Heart right ventricle (tissue), 16 donors: ENCODE measurements around the gene PLAC9. TPM values are rescaled to one million over a fixed set of nuclear protein-coding genes. Genes with fewer than 3 reads are reported as not detected.

ENCODE experiments used
- ATAC-seq, 8 donors: fragments of 200-7000 bp; cut with Tn5 transposase; one replicate each; pipeline ENCODE4 v1.9.1; 2020; ENCODE audit warnings: mild to moderate bottlenecking in 8 of 8, moderate library complexity in 8 of 8, moderate number of reproducible peaks in 1 of 8
- DNase-seq, 2 donors: peaks; one replicate each; pipeline ENCODE4 v3.0.0-alpha.2; 2020
- H3K27ac ChIP-seq, 10 donors: fragments of 200-600 bp; sonication (generic) in 2 of 10; one replicate each; pipeline versions ENCODE4 v1.5.0 to v1.8.0; 2020 to 2022; ENCODE audit warnings: mild to moderate bottlenecking in 3 of 10
- H3K27me3 ChIP-seq, 7 donors: fragments of 200-600 bp; one replicate each; pipeline ENCODE4 v1.8.0; 2021 to 2022; ENCODE audit warnings: mild to moderate bottlenecking in 2 of 7
- H3K36me3 ChIP-seq, 9 donors: fragments of 200-600 bp; sonication (generic) in 1 of 9; one replicate each; pipeline versions ENCODE4 v1.5.0 to v1.8.0; 2020 to 2022; ENCODE audit warnings: mild to moderate bottlenecking in 2 of 9
- H3K4me1 ChIP-seq, 9 donors: fragments of 200-600 bp; sonication (generic) in 1 of 9; one replicate each; pipeline versions ENCODE4 v1.5.0 to v1.8.0; 2020 to 2022; ENCODE audit warnings: mild to moderate bottlenecking in 4 of 9
- H3K4me3 ChIP-seq, 10 donors: fragments of 200-600 bp; sonication (generic) in 2 of 10; one replicate each; pipeline versions ENCODE4 v1.5.0 to v1.8.0; 2020 to 2022; ENCODE audit warnings: mild to moderate bottlenecking in 7 of 10, moderate library complexity in 2 of 10
- H3K9me3 ChIP-seq, 11 donors: fragments of 200-600 bp in 10 of 11; sonication (generic) in 2 of 11; one replicate each; pipeline versions ENCODE4 v1.5.0 to v1.8.0; 2013 to 2022; ENCODE audit warnings: mild to moderate bottlenecking in 2 of 11, control low read depth in 1 of 11, moderate library complexity in 1 of 11
- CTCF ChIP-seq, 9 donors: fragments of 200-600 bp; sonication (generic) in 2 of 9; IDR thresholded peaks; one replicate each; pipeline versions ENCODE4 v1.5.0 to v1.8.0; 2021 to 2022; ENCODE audit warnings: antibody characterized with exemption in 9 of 9, mild to moderate bottlenecking in 5 of 9, moderate library complexity in 1 of 9
- WGBS, 2 donors: extraction: QIAGEN DNeasy Blood & Tissue Kit; methylation state at CpG; one replicate each; pipeline ENCODE4 v1.1.7; 2013; ENCODE audit warnings: inconsistent platforms in 1 of 2; 5-methylcytosine and 5-hydroxymethylcytosine counted together
- intact Hi-C, 10 donors: fragments of 100-400 bp; cut with DNase I; formaldehyde crosslinking; loops; one replicate each; pipeline versions ENCODE4 v1.11.1 to v1.14.2; 2022
- polyA plus RNA-seq, 2 donors: library from polyadenylated mRNA; stranded (reverse); fragments of 200-250 nt; gene quantifications; one replicate each; pipeline ENCODE4 v1.2.3, GENCODE V29; 2013
- total RNA-seq, 10 donors: library from RNA; stranded (reverse); fragmentation: NEBNext Ultra II Directional in 3 of 10; extraction: Animal tissue kit (Norgen Biotek cat#: 25700) in 3 of 10; gene quantifications; one replicate each; pipeline versions ENCODE4 v1.2.1 to v1.2.4, GENCODE V29; 2021 to 2023
- donor health status: Arrhythmogenic right ventricular cardiomyopathy.
- donor health status: ischemic (EF 13 %, LVEDD 7.1; RV severe dilation, severe dysfunction).
- donor health status: healthy with polysubstance abuse.
- donor health status: DM: no; HTN: yes; CAD: no.
- donor health status: DM: no; HTN: no; CAD: no.
- donor health status: ischemic (EF 25% LVEDD 6.9; RV normal size, moderate dysfunction).
- donor health status: ischemic (EF 25% LVEDD 5.7; RV mildly dilated, moderate dysfunction).
- donor health status: healthy.
- donor health status: DM: yes; HTN: yes; CAD: no.
- donor health status: Ischemic cardiomyopathy.
- donor health status: ischemic (EF 35%, LVEDD 5.7; RV mildly dilated, moderate dysfunction).
- donor health status: nonischemic (EF 11% LVEDD 7.7; RV severe dilation, severe dysfunction).
- donor health status: DM: yes; HTN: yes; CAD: no.
- donor health status: PGD.
- donor health status: ischemic (EF 29% LVEDD 5.4; RV normal size, mild dysfunction).
- donor health status: nonischemic (EF 23%, LVEDD 6.1; RV moderate dilation, normal function).

The PLAC9 gene
- total and polyA plus RNA-seq, 12 donors = 16.8 to 129 (median 28.7) TPM

- peaks cover 0 to 46% (median 1%) of the 10 kb centered on the region in 9 donors for H3K36me3 ChIP-seq
- TF ChIP-seq CTCF (IDR thresholded peaks at IDR 0.05) = no peak
- ATAC-seq = peak in 5 of 8 donors; percentile 6 to 53 (median 19)
- no peak for DNase-seq
- intact Hi-C loops = no loop called here
- WGBS, 2 donors = 53 to 63% methylated on average over 12 of the region's 12 CpGs
- H3K27ac ChIP-seq = peak overlapping the region in 7 of 10 donors; percentile 8 to 46 (median 26)
- H3K4me3 ChIP-seq = no peak overlapping the region
- H3K27me3 ChIP-seq = no peaks in the 10 kb centered on the region
- H3K4me1 ChIP-seq = peaks cover 20 to 89% (median 71%) of the 10 kb centered on the region in 9 donors
- no peaks in the 10 kb centered on the region for H3K9me3 ChIP-seq
These were observed 45.5 kb downstream of the PLAC9 start for GRCh38 chr10:80177781-80178636.

- no peak overlapping the region for H3K4me3 ChIP-seq
- 45 to 48% methylated on average over 6 of the region's 6 CpGs for WGBS, 2 donors
- no peak for TF ChIP-seq CTCF (IDR thresholded peaks at IDR 0.05)
- DNase-seq (no peak), ATAC-seq (no peak)
- H3K27me3 ChIP-seq = no peaks in the 10 kb centered on the region
- peaks cover 0 to 33% (median 0%) of the 10 kb centered on the region in 9 donors for H3K36me3 ChIP-seq
- H3K9me3 ChIP-seq = no peaks in the 10 kb centered on the region
- peak overlapping the region in 7 of 10 donors; percentile 7 to 82 (median 43) for H3K27ac ChIP-seq
- intact Hi-C loops = no loop called here
- peaks cover 32 to 100% (median 90%) of the 10 kb centered on the region in 9 donors for H3K4me1 ChIP-seq
These were observed 50.5 kb downstream of the PLAC9 start for GRCh38 chr10:80182986-80183385.

GRCh38 chr10:80183436-80183835, 50.9 kb downstream of the PLAC9 start:
- Histone ChIP-seq H3K36me3 (peaks cover 0 to 33% (median 0%) of the 10 kb centered on the region in 9 donors), H3K27ac (peak overlapping the region in 8 of 10 donors; percentile 7 to 82 (median 39)), H3K27me3 (no peaks in the 10 kb centered on the region), H3K9me3 (no peaks in the 10 kb centered on the region), H3K4me3 (no peak overlapping the region), H3K4me1 (peaks cover 30 to 100% (median 90%) of the 10 kb centered on the region in 9 donors)
- ATAC-seq (no peak), DNase-seq (no peak)
- 53 to 63% methylated on average over 4 of the region's 4 CpGs for whole genome bisulfite sequencing, 2 donors
- intact Hi-C loops = no loop called here
- no peak for TF ChIP-seq CTCF (IDR thresholded peaks at IDR 0.05)

GRCh38 chr10:80184291-80184690, 51.8 kb downstream of the PLAC9 start:
- Histone ChIP-seq H3K27me3 (no peaks in the 10 kb centered on the region), H3K4me1 (peaks cover 28 to 100% (median 90%) of the 10 kb centered on the region in 9 donors), H3K9me3 (no peaks in the 10 kb centered on the region), H3K36me3 (peaks cover 0 to 29% (median 0%) of the 10 kb centered on the region in 9 donors), H3K4me3 (no peak overlapping the region), H3K27ac (peak overlapping the region in 8 of 10 donors; percentile 25 to 84 (median 82))
- 79 to 86% methylated on average over 4 of the region's 4 CpGs for WGBS, 2 donors
- TF ChIP-seq CTCF (IDR thresholded peaks at IDR 0.05) = no peak
- ATAC-seq (no peak), DNase-seq (no peak)
- intact Hi-C loops = no loop called here
